Measurements from ENCODE around the gene XBP1.

DNA sequence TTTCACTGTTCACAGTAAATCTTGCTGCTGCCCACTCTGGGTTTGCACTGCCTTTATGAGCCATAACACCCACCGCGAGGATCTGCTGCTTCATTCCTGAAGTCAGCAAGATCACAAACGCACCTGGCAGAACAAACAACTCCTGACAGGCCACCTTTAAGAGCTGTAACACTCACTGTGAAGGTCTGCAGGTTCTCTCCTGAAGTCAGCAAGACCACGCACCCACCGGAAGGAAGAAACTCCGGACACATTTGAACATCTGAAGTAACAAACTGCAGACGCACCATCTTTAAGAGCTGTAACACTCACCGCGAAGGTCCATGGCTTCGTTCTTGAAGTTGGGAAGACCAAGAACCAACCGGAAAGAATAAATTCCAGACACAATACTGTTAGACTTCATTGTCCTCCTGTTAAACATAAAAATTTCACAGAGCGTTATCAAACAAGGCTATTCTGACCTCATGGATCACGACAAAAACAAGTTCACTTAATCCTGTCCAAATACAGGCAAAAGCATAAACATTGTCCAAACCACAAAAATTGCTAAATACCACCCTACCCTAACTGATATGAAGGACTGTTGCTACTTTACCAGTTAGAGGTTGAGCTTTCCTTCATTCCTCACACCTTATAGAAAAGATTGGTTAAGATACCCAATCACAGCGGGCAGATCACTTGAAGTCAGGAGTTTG lies 30.8 kb downstream of the XBP1 start:
- TF ChIP-seq, protein P1, sequence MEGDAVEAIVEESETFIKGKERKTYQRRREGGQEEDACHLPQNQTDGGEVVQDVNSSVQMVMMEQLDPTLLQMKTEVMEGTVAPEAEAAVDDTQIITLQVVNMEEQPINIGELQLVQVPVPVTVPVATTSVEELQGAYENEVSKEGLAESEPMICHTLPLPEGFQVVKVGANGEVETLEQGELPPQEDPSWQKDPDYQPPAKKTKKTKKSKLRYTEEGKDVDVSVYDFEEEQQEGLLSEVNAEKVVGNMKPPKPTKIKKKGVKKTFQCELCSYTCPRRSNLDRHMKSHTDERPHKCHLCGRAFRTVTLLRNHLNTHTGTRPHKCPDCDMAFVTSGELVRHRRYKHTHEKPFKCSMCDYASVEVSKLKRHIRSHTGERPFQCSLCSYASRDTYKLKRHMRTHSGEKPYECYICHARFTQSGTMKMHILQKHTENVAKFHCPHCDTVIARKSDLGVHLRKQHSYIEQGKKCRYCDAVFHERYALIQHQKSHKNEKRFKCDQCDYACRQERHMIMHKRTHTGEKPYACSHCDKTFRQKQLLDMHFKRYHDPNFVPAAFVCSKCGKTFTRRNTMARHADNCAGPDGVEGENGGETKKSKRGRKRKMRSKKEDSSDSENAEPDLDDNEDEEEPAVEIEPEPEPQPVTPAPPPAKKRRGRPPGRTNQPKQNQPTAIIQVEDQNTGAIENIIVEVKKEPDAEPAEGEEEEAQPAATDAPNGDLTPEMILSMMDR (IDR thresholded peaks at IDR 0.05; ENCODE audit: insufficient read depth, low read length, poor library complexity, severe bottlenecking): no peak
- no peak for TF ChIP-seq EZH2phosphoT487 (conservative IDR thresholded peaks at IDR 0.05; ENCODE audit: low read length)
